H9 (cell line): ENCODE results near the gene ARMCX2. TPM values are rescaled to one million over a fixed set of nuclear protein-coding genes. Genes with fewer than 3 reads are reported as not detected.

ENCODE experiments used
- DNase-seq: peaks from one replicate; pipeline ENCODE4 v3.0.0-alpha.2; 2017
- H2AFZ ChIP-seq: one replicate; pipeline ENCODE4 v1.6.1; 2013; ENCODE audit warnings: mild to moderate bottlenecking, low read length, control low read depth, moderate library complexity
- H2AK5ac ChIP-seq: 2 replicates; pipeline ENCODE4 v1.6.1; 2013; ENCODE audit warnings: low read length, control low read depth, mixed read lengths; ENCODE audit not compliant: insufficient read length
- H2BK120ac ChIP-seq: one replicate; pipeline ENCODE4 v1.6.1; 2013; ENCODE audit warnings: low read depth, mild to moderate bottlenecking, low read length, control low read depth, inconsistent platforms; ENCODE audit not compliant: poor library complexity, severe bottlenecking
- H2BK12ac ChIP-seq: 2 replicates; pipeline ENCODE4 v1.6.1; 2013; ENCODE audit warnings: low read length, control low read depth, mixed read lengths, low read depth; ENCODE audit not compliant: insufficient read length
- H2BK15ac ChIP-seq: 2 replicates; pipeline ENCODE4 v1.6.1; 2013; ENCODE audit warnings: low read depth, low read length, control low read depth
- H2BK20ac ChIP-seq: one replicate; pipeline ENCODE4 v1.6.1; 2013; ENCODE audit warnings: low read depth, mild to moderate bottlenecking, low read length, control low read depth, inconsistent platforms; ENCODE audit not compliant: poor library complexity, severe bottlenecking
- H2BK5ac ChIP-seq: 2 replicates; pipeline ENCODE4 v1.6.1; 2013; ENCODE audit warnings: low read length, control low read depth, mixed read lengths; ENCODE audit not compliant: insufficient read length
- H3K14ac ChIP-seq: 2 replicates; pipeline ENCODE4 v1.6.1; 2013; ENCODE audit warnings: low read length, control low read depth; ENCODE audit not compliant: insufficient read depth
- H3K18ac ChIP-seq: 2 replicates; pipeline ENCODE4 v1.6.1; 2013; ENCODE audit warnings: low read depth, mild to moderate bottlenecking, mixed read lengths, low read length, control low read depth; ENCODE audit not compliant: insufficient read length
- H3K23ac ChIP-seq: 2 replicates; pipeline ENCODE4 v1.6.1; 2013; ENCODE audit warnings: low read length, control low read depth, mixed read lengths, low read depth; ENCODE audit not compliant: insufficient read length
- H3K23me2 ChIP-seq: 2 replicates; pipeline ENCODE4 v1.6.1; 2013; ENCODE audit warnings: low read depth, mild to moderate bottlenecking, mixed read lengths, low read length, control low read depth; ENCODE audit not compliant: insufficient read length, poor library complexity, severe bottlenecking
- H3K27ac ChIP-seq: 2 replicates; pipeline ENCODE4 v1.5.1; 2013; ENCODE audit warnings: low read length, control low read depth, mixed read lengths, low read depth; ENCODE audit not compliant: insufficient read length
- H3K27me3 ChIP-seq: 2 replicates; pipeline ENCODE4 v1.6.1; 2013; ENCODE audit warnings: low read length, control low read depth, inconsistent platforms; ENCODE audit not compliant: insufficient read depth
- H3K4ac ChIP-seq: 2 replicates; pipeline ENCODE4 v1.6.1; 2013; ENCODE audit warnings: low read depth, mild to moderate bottlenecking, control low read depth, inconsistent platforms, low read length, moderate library complexity
- H3K4me1 ChIP-seq: 2 replicates; pipeline ENCODE4 v1.6.1; 2013; ENCODE audit warnings: low read length, control low read depth, inconsistent platforms; ENCODE audit not compliant: insufficient read depth
- H3K4me2 ChIP-seq: 2 replicates; pipeline ENCODE4 v1.6.1; 2013; ENCODE audit warnings: low read length, control low read depth, mixed read lengths; ENCODE audit not compliant: insufficient read length, insufficient read depth
- H3K56ac ChIP-seq: 2 replicates; pipeline ENCODE4 v1.6.1; 2013; ENCODE audit warnings: low read depth, mild to moderate bottlenecking, mixed read lengths, low read length, control low read depth; ENCODE audit not compliant: insufficient read length
- H3K79me1 ChIP-seq: 2 replicates; pipeline ENCODE4 v1.6.1; 2013; ENCODE audit warnings: low read depth, mild to moderate bottlenecking, moderate library complexity, low read length, control low read depth, inconsistent platforms; ENCODE audit not compliant: insufficient read depth, poor library complexity, severe bottlenecking
- H3K79me2 ChIP-seq: 2 replicates; pipeline ENCODE4 v1.6.1; 2013; ENCODE audit warnings: low read length, control low read depth, inconsistent platforms; ENCODE audit not compliant: insufficient read depth
- H3K9ac ChIP-seq: 2 replicates; pipeline ENCODE4 v1.6.1; 2013; ENCODE audit warnings: low read length, control low read depth, mixed read lengths; ENCODE audit not compliant: insufficient read length; ENCODE audit errors: extremely low read depth
- H3K9me3 ChIP-seq: one replicate; pipeline ENCODE4 v1.6.1; 2013; ENCODE audit warnings: low read depth, low read length, inconsistent platforms; ENCODE audit not compliant: control insufficient read depth
- H3T11ph ChIP-seq: one replicate; pipeline ENCODE4 v1.6.1; 2013; ENCODE audit warnings: mild to moderate bottlenecking, low read length, control low read depth, inconsistent platforms
- H4K20me1 ChIP-seq: one replicate; pipeline ENCODE4 v1.6.1; 2013; ENCODE audit not compliant: control insufficient read depth, insufficient read length, insufficient read depth
- H4K5ac ChIP-seq: 2 replicates; pipeline ENCODE4 v1.6.1; 2013; ENCODE audit warnings: low read depth, mild to moderate bottlenecking, mixed read lengths, low read length, control low read depth; ENCODE audit not compliant: insufficient read length
- H4K8ac ChIP-seq: replicated peaks from 2 replicates; pipeline ENCODE4 v1.6.1; 2013; ENCODE audit warnings: low read length, control low read depth, mixed read lengths, low read depth; ENCODE audit not compliant: insufficient read length
- H4K91ac ChIP-seq: 2 replicates; pipeline ENCODE4 v1.6.1; 2013; ENCODE audit warnings: low read depth, mild to moderate bottlenecking, moderate library complexity, mixed read lengths, low read length, control low read depth; ENCODE audit not compliant: insufficient read length
- H3K27ac Mint-ChIP-seq, 3 experiments: 2 replicates in 2 of 3; 3 replicates in 1 of 3; pipeline ENCODE4 v1.8.0; 2020 to 2021; ENCODE audit warnings: mixed read lengths in 3 of 3, mild to moderate bottlenecking in 1 of 3, moderate library complexity in 1 of 3
- H3K27me3 Mint-ChIP-seq: 2 replicates; pipeline ENCODE4 v1.8.0; 2021; ENCODE audit warnings: low read depth, mild to moderate bottlenecking, moderate library complexity, mixed read lengths
- H3K36me3 Mint-ChIP-seq, 3 experiments: 2 replicates in 2 of 3; 3 replicates in 1 of 3; pipeline ENCODE4 v1.8.0; 2020 to 2021; ENCODE audit warnings: low read depth in 3 of 3, mixed read lengths in 3 of 3; ENCODE audit not compliant: insufficient read depth in 1 of 3
- H3K4me1 Mint-ChIP-seq, 2 experiments: 2 replicates each; pipeline ENCODE4 v1.8.0; 2020; ENCODE audit warnings: mixed read lengths in 2 of 2
- H3K4me3 Mint-ChIP-seq, 2 experiments: 2 replicates in 1 of 2; 3 replicates in 1 of 2; pipeline ENCODE4 v1.8.0; 2020 to 2021; ENCODE audit warnings: mild to moderate bottlenecking in 2 of 2, mixed read lengths in 2 of 2, moderate library complexity in 1 of 2
- H3K9me3 Mint-ChIP-seq, 2 experiments: 2 replicates in 1 of 2; 3 replicates in 1 of 2; pipeline ENCODE4 v1.8.0; 2020; ENCODE audit warnings: mild to moderate bottlenecking in 2 of 2, mixed read lengths in 2 of 2, moderate library complexity in 1 of 2
- CTCF ChIP-seq: fragments of 200-600 bp; sonication (generic); conservative IDR thresholded peaks from 3 replicates; pipeline ENCODE4 v1.8.0; 2021; ENCODE audit warnings: antibody characterized with exemption, mild to moderate bottlenecking
- WGBS: extraction: QIAGEN DNeasy Blood & Tissue Kit; methylation state at CpG from one replicate; pipeline ENCODE4 v1.1.7; 2013; ENCODE audit warnings: missing lambda C conversion rate, low lambda C conversion rate, mixed read lengths; ENCODE audit not compliant: insufficient read length; ENCODE audit errors: extremely low coverage; 5-methylcytosine and 5-hydroxymethylcytosine counted together
- total RNA-seq: library from RNA; stranded (reverse); gene quantifications from 2 replicates; pipeline ENCODE4 v1.2.1, GENCODE V29; 2021

The ARMCX2 gene
- total RNA-seq, 1 experiment from 2014 or later, result 108 TPM

- H3K18ac ChIP-seq, result no peak overlapping the region
- no CpG with 5 or more reads among the region's 3 CpGs for WGBS
- no peaks in the 10 kb centered on the region for H3K23me2 ChIP-seq
- TF ChIP-seq CTCF, result no peak
- H3K4me1 ChIP-seq, result no peaks in the 10 kb centered on the region
- no peak overlapping the region for H4K91ac ChIP-seq
- H2AFZ ChIP-seq, result no peak overlapping the region
- no peak overlapping the region for H4K8ac ChIP-seq
- no peak for DNase-seq
- no peak overlapping the region for H3K27ac ChIP-seq
- H3K79me2 ChIP-seq, result no peaks in the 10 kb centered on the region
- H2AK5ac ChIP-seq, result no peak overlapping the region
- no peaks in the 10 kb centered on the region for H3K79me1 ChIP-seq
- peaks cover 28% of the 10 kb centered on the region for H3K9me3 ChIP-seq
- H4K5ac ChIP-seq, result no peak overlapping the region
- H3K36me3 Mint-ChIP-seq, result peaks cover 0 to 3% (median 2%) of the 10 kb centered on the region in 3 experiments; a peak in 2 of 7 replicates
- H3K9ac ChIP-seq, result no peak overlapping the region
- no peak overlapping the region for H2BK15ac ChIP-seq
- no peak overlapping the region for H3T11ph ChIP-seq
- no peak overlapping the region for H3K23ac ChIP-seq
- no peak overlapping the region for H3K27ac Mint-ChIP-seq
- H3K27me3 ChIP-seq, result no peaks in the 10 kb centered on the region
- H2BK5ac ChIP-seq, result no peak overlapping the region
- no peak overlapping the region for H3K4me3 Mint-ChIP-seq
- no peak overlapping the region for H2BK120ac ChIP-seq
- H2BK20ac ChIP-seq, result no peak overlapping the region
- H3K9me3 Mint-ChIP-seq, result peaks cover 41 to 44% of the 10 kb centered on the region in 2 experiments
- H3K56ac ChIP-seq, result no peak overlapping the region
- H2BK12ac ChIP-seq, result no peak overlapping the region
- H3K4ac ChIP-seq, result no peak overlapping the region
- H3K4me1 Mint-ChIP-seq, result peaks cover 2 to 3% of the 10 kb centered on the region in 2 experiments
- H3K4me2 ChIP-seq, result no peak overlapping the region
- H3K27me3 Mint-ChIP-seq, result no peaks in the 10 kb centered on the region
- H4K20me1 ChIP-seq, result no peaks in the 10 kb centered on the region
- no peak overlapping the region for H3K14ac ChIP-seq
These were observed 48.5 kb upstream of the ARMCX2 start for GRCh38 chrX:101708163-101708562.
